ENCODE measurements around the gene ABCA4. TPM values are rescaled to one million over a fixed set of nuclear protein-coding genes. Genes with fewer than 3 reads are reported as not detected.

The ABCA4 gene
- total RNA-seq, 4 donors from 2014 or later = not detected

DNA sequence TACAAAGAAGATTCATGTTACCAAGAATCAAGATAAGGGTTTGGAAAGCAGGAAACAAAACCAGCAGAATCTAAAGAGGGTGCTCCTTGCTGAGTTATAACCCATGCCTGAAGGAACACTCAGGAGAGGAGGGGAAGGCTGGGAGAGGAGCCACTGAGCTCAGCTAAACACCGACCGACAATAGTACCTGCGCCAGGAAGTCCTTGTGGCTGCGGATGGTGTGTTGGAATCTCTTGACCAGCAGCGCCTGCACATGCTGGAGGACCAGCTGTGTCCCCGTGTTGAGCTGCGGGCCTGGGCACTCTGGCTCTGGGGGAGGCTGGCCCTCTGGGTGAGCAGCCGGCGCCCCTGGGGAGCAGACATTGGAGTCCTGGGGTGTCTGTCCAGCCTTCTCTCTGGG lies 89.4 kb downstream of the ABCA4 start:
- DNase-seq (no peak), ATAC-seq (no peak)
- no peaks in the 10 kb centered on the region for H3K4me1 ChIP-seq
- H3K9me3 ChIP-seq = no peaks in the 10 kb centered on the region
- no peak overlapping the region for H3K27ac ChIP-seq
- no peak for TF ChIP-seq POLR2A (IDR thresholded peaks at IDR 0.05)
- TF ChIP-seq, protein P1, sequence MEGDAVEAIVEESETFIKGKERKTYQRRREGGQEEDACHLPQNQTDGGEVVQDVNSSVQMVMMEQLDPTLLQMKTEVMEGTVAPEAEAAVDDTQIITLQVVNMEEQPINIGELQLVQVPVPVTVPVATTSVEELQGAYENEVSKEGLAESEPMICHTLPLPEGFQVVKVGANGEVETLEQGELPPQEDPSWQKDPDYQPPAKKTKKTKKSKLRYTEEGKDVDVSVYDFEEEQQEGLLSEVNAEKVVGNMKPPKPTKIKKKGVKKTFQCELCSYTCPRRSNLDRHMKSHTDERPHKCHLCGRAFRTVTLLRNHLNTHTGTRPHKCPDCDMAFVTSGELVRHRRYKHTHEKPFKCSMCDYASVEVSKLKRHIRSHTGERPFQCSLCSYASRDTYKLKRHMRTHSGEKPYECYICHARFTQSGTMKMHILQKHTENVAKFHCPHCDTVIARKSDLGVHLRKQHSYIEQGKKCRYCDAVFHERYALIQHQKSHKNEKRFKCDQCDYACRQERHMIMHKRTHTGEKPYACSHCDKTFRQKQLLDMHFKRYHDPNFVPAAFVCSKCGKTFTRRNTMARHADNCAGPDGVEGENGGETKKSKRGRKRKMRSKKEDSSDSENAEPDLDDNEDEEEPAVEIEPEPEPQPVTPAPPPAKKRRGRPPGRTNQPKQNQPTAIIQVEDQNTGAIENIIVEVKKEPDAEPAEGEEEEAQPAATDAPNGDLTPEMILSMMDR (IDR thresholded peaks at IDR 0.05 in 4 of 5, conservative IDR thresholded peaks at IDR 0.05 in 1 of 5) = no peak
- intact Hi-C loops (cut with DNase I; ENCODE audit: low total_unique reads) = no loop called here
- no peaks in the 10 kb centered on the region for H3K36me3 ChIP-seq
- in situ Hi-C loops (cut with MboI; ENCODE audit: low sequenced_read_pairs in 4 of 4) = no loop called here
- H3K4me3 ChIP-seq = no peak overlapping the region
- H3K27me3 ChIP-seq = no peaks in the 10 kb centered on the region

DNA sequence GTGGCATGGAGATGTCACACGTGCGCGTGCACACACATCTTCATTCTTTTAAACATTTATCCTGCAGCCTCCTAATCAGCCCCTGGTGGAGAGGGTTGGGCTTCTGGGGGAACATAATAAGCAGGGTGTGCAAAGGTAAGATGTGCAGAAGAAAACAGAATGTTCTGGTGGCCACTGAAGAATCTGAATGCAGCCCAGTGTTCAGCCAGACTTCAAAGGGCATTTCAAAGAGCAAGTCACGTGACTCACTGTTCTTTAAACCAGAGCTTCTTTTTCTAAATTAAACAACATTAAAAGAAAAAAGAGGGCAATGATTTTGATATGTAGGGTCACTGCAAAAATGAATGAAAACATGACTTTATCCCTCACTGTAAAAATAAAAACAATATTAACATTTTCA lies 89.8 kb downstream of the ABCA4 start:
- DNase-seq = no peak
- Histone ChIP-seq H3K27me3 (no peaks in the 10 kb centered on the region), H3K9me3 (no peaks in the 10 kb centered on the region), H3K4me3 (no peak overlapping the region), H3K4me1 (peaks cover 0 to 1% of the 10 kb centered on the region in 2 donors), H3K27ac (no peak overlapping the region), H3K36me3 (no peaks in the 10 kb centered on the region)
- no peak for TF ChIP-seq POLR2A (IDR thresholded peaks at IDR 0.05)
- TF ChIP-seq, protein P1 (IDR thresholded peaks at IDR 0.05 in 4 of 5, conservative IDR thresholded peaks at IDR 0.05 in 1 of 5) = no peak
- no peak for ATAC-seq
- intact Hi-C loops (cut with DNase I; ENCODE audit: low total_unique reads) = no loop called here
- in situ Hi-C loops (cut with MboI; ENCODE audit: low sequenced_read_pairs in 4 of 4) = no loop called here

DNA sequence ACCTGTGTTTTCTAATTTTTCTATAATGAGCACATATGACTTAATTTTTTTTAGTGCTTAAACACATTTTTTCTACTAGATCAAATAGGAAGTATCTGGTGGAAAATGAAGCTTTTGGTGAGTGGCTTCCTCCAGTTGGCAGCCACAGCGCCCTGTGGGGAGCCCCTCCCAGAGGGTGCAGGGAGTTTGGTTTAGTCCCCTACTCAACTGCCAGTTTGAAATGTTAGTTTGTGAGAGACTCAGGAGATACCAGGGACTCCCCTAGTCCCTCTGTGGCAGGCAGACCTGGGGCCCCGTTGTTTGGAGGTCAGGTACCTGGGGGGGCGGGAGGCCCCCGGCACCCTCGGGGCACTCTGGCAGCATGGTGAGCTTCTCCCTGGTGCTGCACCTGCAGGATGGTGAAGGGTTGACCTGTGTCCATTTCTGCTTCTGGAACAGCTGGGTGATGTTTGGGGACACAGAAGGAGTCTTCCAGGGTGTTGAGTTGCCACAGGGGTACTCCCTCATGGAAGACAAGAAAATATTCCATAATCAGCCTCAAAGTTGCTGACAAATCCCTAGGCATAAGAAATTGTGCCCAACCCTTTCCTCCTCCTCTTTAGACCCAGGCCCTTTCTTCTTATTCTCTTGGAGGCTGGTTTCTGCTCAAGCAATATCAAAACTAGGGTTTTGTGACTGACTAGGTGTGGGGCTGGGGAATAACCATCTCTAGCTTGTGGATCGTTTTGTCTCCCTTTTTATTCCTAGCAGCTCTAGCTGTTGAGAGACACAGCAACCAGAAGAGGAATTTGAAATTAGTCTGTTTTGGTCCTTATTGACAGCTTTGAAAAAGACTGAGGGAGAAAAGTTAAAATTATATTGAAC lies 91.6 kb downstream of the ABCA4 start:
- no peaks in the 10 kb centered on the region for H3K9me3 ChIP-seq
- H3K27me3 ChIP-seq = no peaks in the 10 kb centered on the region
- no peaks in the 10 kb centered on the region for H3K36me3 ChIP-seq
- H3K4me3 ChIP-seq = no peak overlapping the region
- no peak overlapping the region for H3K27ac ChIP-seq
- TF ChIP-seq POLR2A (IDR thresholded peaks at IDR 0.05) = no peak
- TF ChIP-seq, protein P1 (IDR thresholded peaks at IDR 0.05 in 4 of 5, conservative IDR thresholded peaks at IDR 0.05 in 1 of 5) = no peak
- ATAC-seq (no peak), DNase-seq (no peak)
- intact Hi-C loops (cut with DNase I; ENCODE audit: low total_unique reads) = no loop called here
- H3K4me1 ChIP-seq = peaks cover 0 to 3% of the 10 kb centered on the region in 2 donors
- in situ Hi-C loops (cut with MboI; ENCODE audit: low sequenced_read_pairs in 4 of 4) = loop anchor here in 2 of 4 donors (10.0 kb wide), 1 partner anchor 305 kb away; no protein-coding TSS in a partner anchor

DNA sequence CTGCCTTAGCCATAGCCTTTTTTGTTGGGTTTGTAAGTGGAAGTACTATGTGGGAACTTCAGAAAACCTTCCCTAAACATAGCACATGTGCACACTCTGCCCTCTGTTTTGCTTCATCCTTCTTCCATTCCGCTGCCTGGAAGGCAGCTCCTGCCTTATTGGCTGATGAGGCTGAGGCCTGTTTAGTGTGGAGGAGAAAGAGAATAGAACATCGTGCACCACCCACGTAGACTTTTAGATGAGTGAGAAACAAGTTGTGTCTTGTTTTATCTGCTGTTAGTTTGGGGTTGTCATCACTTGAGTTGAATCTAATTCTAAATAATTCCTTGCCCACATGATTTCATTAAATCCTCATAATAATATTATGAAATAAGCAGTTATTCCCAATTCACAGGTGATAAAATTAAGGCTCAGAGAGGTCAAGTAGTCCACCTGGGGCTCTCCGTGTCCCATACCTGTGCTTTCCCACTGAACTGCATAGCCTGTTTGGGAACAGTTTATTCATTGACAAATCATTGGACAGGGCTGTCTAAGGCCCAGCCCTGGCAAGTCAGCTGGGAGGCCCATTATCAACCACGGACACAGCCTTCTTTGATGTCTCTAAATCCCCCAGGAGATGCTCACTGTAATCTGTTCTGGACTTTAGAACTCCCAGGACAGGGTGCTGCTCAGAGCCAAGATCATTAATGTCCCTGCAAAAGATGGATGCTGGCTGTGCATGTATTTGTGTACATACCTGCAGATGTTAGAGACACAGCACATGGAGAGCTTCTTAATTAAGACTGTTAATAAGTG lies 93.0 kb downstream of the ABCA4 start:
- H3K27me3 ChIP-seq = no peaks in the 10 kb centered on the region
- ATAC-seq = no peak
- DNase-seq = no peak
- TF ChIP-seq, protein P1 (IDR thresholded peaks at IDR 0.05 in 4 of 5, conservative IDR thresholded peaks at IDR 0.05 in 1 of 5) = no peak
- no peak for TF ChIP-seq POLR2A (IDR thresholded peaks at IDR 0.05)
- intact Hi-C loops (cut with DNase I; ENCODE audit: low total_unique reads) (loop anchor here (2.0 kb wide), 1 partner anchor 35 kb away; no protein-coding TSS in a partner anchor), in situ Hi-C loops (cut with MboI; ENCODE audit: low sequenced_read_pairs in 4 of 4) (loop anchor here in 2 of 4 donors (10.0 kb wide), 1 partner anchor 307 kb away; no protein-coding TSS in a partner anchor)
- H3K27ac ChIP-seq = no peak overlapping the region
- H3K36me3 ChIP-seq = no peaks in the 10 kb centered on the region
- H3K4me1 ChIP-seq = peaks cover 0 to 3% of the 10 kb centered on the region in 2 donors
- H3K4me3 ChIP-seq = no peak overlapping the region
- H3K9me3 ChIP-seq = no peaks in the 10 kb centered on the region
